Kidney (tissue), 14 donors: Measurements from ENCODE around the gene S100A14. TPM values are rescaled to one million over a fixed set of nuclear protein-coding genes. Genes with fewer than 3 reads are reported as not detected.

Experiments used
- DNase-seq, 5 donors: peaks; one replicate each; pipeline ENCODE4 v3.0.0-alpha.2; 2013 to 2020
- FAIRE-seq: peaks from 2 replicates; lab custom pipeline; 2012; peaks lifted over from hg19 to GRCh38; lab: Jason Lieb, UNC
- H3K27ac ChIP-seq, 2 donors: one replicate each; pipeline ENCODE4 v1.7.0; 2013; ENCODE audit warnings: low read depth in 2 of 2, low read length in 2 of 2, inconsistent platforms in 1 of 2
- H3K27me3 ChIP-seq: one replicate; pipeline ENCODE4 v1.7.1; 2013; ENCODE audit warnings: low read length, inconsistent platforms; ENCODE audit not compliant: control insufficient read depth, insufficient read depth
- H3K36me3 ChIP-seq, 3 donors: one replicate each; pipeline versions ENCODE4 v1.7.0 to v1.7.1; 2013; ENCODE audit warnings: low read length in 3 of 3, control low read depth in 1 of 3, inconsistent platforms in 1 of 3; ENCODE audit not compliant: insufficient read depth in 3 of 3, control insufficient read depth in 2 of 3
- H3K4me1 ChIP-seq, 3 donors: one replicate each; pipeline versions ENCODE4 v1.7.0 to v1.7.1; 2013; ENCODE audit warnings: low read length in 3 of 3, inconsistent platforms in 1 of 3, low read depth in 1 of 3; ENCODE audit not compliant: control insufficient read depth in 2 of 3, insufficient read depth in 2 of 3
- H3K4me3 ChIP-seq, 3 donors: one replicate each; pipeline versions ENCODE4 v1.7.0 to v1.8.1; 2013; ENCODE audit warnings: low read length in 3 of 3, control low read depth in 1 of 3, inconsistent platforms in 1 of 3
- H3K9ac ChIP-seq, 3 donors: one replicate each; pipeline versions ENCODE4 v1.7.0 to v1.7.1; 2013; ENCODE audit warnings: low read length in 3 of 3, control low read depth in 1 of 3, inconsistent platforms in 1 of 3
- H3K9me3 ChIP-seq, 3 donors: one replicate each; pipeline versions ENCODE4 v1.7.0 to v1.7.1; 2013; ENCODE audit warnings: low read length in 3 of 3, control low read depth in 1 of 3, inconsistent platforms in 1 of 3; ENCODE audit not compliant: control insufficient read depth in 2 of 3, insufficient read depth in 1 of 3
- intact Hi-C: fragments of 100-400 bp; cut with DNase I; formaldehyde crosslinking; loops from one replicate; pipeline ENCODE4 v1.11.1; 2022
- polyA plus RNA-seq: library from polyadenylated mRNA; stranded (reverse); fragments of 350-450 nt; fragmentation: Illumina TruSeq; extraction: RNeasy Lipid Tissue Mini Kit (QIAGEN cat#74804); gene quantifications from one replicate; pipeline ENCODE4 v1.2.3, GENCODE V29; 2014; ENCODE audit warnings: low read depth, low replicate concordance; ENCODE audit not compliant: insufficient read depth
- total RNA-seq: library from RNA; stranded (reverse); fragmentation: NEBNext Ultra II Directional; extraction: Animal tissue kit (Norgen Biotek cat#: 25700); gene quantifications from one replicate; pipeline ENCODE4 v1.2.1, GENCODE V29; 2021
- TF ChIP-seq, protein P1 (sequence below): IDR thresholded peaks from 3 replicates; pipeline ENCODE4 v1.5.1; 2012; ENCODE audit warnings: mild to moderate bottlenecking, moderate library complexity, borderline replicate concordance; ENCODE audit not compliant: insufficient read depth; ENCODE audit errors: extremely low read depth
- donor health status: control.
- donor health status: control.
- donor health status: control.
- donor health status: control.
- donor health status: control.
- donor health status: DM: yes; HTN: yes; CAD: no.
- donor health status: Normal renal cell carcinoma (clear cell type).

The S100A14 gene
- total and polyA plus RNA-seq, 2 donors from 2014 or later: 35.6 to 75.9 TPM

DNA sequence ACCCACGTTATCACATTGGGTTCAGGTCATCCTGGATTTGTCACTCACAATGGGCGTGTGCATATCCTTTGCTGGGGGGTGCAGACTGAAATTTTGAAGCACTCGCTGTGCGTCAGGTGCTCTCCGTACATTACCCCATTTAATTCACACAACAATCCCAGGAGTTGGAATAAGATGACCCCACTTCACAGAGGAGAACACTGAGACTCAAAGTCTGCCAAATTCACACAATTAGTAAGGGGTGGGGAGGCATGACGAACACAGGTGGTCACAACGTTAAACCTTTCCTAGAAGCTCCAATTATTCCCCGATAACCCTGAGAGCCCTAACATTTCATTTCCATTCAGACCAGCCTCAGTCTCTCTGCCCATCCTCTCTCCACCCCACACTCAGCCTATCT lies 46.7 kb downstream of the S100A14 start:
- H3K4me1 ChIP-seq: peaks cover 6 to 20% (median 19%) of the 10 kb centered on the region in 3 donors
- intact Hi-C loops: loop anchor here (5.0 kb wide), 1 partner anchor 57 kb away; no protein-coding TSS in a partner anchor
- H3K36me3 ChIP-seq: no peaks in the 10 kb centered on the region
- DNase-seq: no peak
- no peaks in the 10 kb centered on the region for H3K9me3 ChIP-seq
- TF ChIP-seq, protein P1, sequence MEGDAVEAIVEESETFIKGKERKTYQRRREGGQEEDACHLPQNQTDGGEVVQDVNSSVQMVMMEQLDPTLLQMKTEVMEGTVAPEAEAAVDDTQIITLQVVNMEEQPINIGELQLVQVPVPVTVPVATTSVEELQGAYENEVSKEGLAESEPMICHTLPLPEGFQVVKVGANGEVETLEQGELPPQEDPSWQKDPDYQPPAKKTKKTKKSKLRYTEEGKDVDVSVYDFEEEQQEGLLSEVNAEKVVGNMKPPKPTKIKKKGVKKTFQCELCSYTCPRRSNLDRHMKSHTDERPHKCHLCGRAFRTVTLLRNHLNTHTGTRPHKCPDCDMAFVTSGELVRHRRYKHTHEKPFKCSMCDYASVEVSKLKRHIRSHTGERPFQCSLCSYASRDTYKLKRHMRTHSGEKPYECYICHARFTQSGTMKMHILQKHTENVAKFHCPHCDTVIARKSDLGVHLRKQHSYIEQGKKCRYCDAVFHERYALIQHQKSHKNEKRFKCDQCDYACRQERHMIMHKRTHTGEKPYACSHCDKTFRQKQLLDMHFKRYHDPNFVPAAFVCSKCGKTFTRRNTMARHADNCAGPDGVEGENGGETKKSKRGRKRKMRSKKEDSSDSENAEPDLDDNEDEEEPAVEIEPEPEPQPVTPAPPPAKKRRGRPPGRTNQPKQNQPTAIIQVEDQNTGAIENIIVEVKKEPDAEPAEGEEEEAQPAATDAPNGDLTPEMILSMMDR: no peak
- no peak overlapping the region for H3K9ac ChIP-seq
- no peak for FAIRE-seq
- H3K4me3 ChIP-seq: no peak overlapping the region
- H3K27ac ChIP-seq: no peak overlapping the region
- H3K27me3 ChIP-seq: no peaks in the 10 kb centered on the region

DNA sequence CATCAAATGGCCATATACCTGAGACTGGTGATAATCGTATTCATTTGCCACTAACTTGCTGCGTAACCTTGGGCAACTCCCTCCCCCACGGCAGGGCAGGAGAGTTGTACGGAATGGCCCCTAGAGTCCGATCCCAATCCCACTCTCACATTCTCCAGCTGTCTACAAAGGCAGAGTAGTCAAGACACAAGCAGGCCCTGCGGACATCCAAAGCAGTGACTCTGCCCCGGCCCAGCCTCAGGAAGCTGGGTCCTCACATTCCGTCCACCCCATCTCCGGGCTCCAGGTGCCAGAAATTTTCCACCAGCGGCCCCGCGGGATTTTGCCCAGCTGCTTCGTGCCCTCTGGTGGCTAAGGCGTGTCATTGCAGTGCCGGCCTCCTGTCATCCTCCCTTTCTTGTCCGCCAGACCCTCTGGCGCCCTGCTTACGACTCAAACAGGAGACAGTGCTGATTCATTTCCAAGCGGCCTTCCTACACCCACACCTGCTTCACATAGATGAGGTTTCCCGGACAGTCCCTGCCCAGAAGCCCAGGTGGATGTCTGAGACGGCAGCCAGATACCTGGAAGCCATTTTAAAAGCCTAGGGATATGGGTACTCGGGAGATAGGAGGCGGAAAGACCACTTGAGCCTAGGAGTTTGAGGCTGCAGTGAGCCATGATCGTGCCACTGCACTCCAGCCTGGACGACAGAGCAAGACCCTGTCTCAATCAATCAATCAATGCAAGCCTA lies 47.6 kb downstream of the S100A14 start:
- intact Hi-C loops: loop anchor here (5.0 kb wide), 1 partner anchor 56 kb away; no protein-coding TSS in a partner anchor
- FAIRE-seq: no peak
- Histone ChIP-seq H3K4me3 (peak overlapping the region; percentile 12 to 56 (median 21)), H3K9me3 (no peaks in the 10 kb centered on the region), H3K27ac (peak overlapping the region; percentile 71 to 74), H3K27me3 (no peaks in the 10 kb centered on the region), H3K36me3 (no peaks in the 10 kb centered on the region), H3K4me1 (peaks cover 6 to 24% (median 19%) of the 10 kb centered on the region in 3 donors), H3K9ac (peak overlapping the region in 2 of 3 donors; percentile 9 to 82)
- TF ChIP-seq, protein P1: peak; percentile 99
- DNase-seq: peak; percentile 94 to 95 (median 95)

DNA sequence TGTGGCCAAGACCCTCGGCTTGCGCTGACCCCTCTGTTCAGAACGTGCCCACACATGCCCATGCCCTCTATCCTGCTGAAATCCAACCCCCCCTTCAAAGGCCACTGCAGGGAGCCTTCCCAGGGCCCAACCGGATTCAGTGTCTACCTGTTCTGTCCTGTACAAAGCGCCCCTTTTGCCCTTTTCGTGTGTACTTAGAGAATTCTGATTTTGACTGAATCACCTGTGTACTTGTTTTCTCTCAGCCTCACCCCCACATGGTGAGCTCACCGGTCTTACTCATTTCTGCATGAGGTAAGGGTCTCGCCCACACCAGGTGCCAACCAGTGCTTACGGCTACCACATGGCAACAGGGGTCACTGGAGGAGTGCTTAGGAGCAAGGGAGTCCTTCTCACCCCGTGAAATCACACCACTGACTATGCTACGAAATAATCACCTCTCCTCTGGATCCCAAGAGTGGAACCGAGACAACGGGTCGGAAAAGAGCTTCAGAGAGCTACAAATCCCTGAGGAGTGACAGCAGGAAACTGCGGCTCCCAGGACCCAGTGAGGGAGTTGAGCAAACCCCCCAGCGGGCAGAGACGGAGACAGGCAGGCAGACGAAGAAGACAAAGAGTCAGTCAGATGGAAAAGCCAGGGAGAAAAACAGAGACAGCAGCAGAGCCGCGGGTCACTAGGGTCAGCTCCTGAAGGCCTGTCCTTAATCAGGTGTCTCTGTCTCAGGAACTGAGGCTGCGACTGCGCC lies 48.3 kb downstream of the S100A14 start:
- Histone ChIP-seq H3K9me3 (no peaks in the 10 kb centered on the region), H3K4me3 (peak overlapping the region in 2 of 3 donors; percentile 4 to 56), H3K9ac (peak overlapping the region in 1 of 3 donors; percentile 82), H3K27me3 (no peaks in the 10 kb centered on the region), H3K4me1 (peaks cover 6 to 24% (median 19%) of the 10 kb centered on the region in 3 donors), H3K36me3 (no peaks in the 10 kb centered on the region), H3K27ac (peak overlapping the region; percentile 71 to 74)
- FAIRE-seq (no peak), DNase-seq (peak in 3 of 5 donors; percentile 46 to 81 (median 62))
- TF ChIP-seq, protein P1: no peak
- intact Hi-C loops: loop anchor here (5.0 kb wide), 1 partner anchor 55 kb away; no protein-coding TSS in a partner anchor
